NB4 (cell line): ENCODE measurements around the gene NCSTN.

Source experiments
- CTCF ChIP-seq: IDR thresholded peaks from one replicate; pipeline ENCODE4 v1.5.1; 2012; ENCODE audit warnings: low read depth, low read length
- MAX ChIP-seq: IDR thresholded peaks from 2 replicates; pipeline ENCODE4 v1.6.1; 2011; ENCODE audit warnings: low read depth, low read length
- MYC ChIP-seq: IDR thresholded peaks from 2 replicates; pipeline ENCODE4 v1.6.1; 2011; ENCODE audit warnings: low read depth, low read length
- POLR2A ChIP-seq: IDR thresholded peaks from 2 replicates; pipeline ENCODE4 v1.6.1; 2011; ENCODE audit warnings: mild to moderate bottlenecking; ENCODE audit not compliant: insufficient read length; ENCODE audit errors: extremely low read depth

GRCh38 chr1:160353223-160353622, 10.0 kb downstream of the NCSTN start:
- TF ChIP-seq CTCF = no peak
- TF ChIP-seq POLR2A = no peak
- no peak for TF ChIP-seq MYC
- TF ChIP-seq MAX = no peak
